GM19328 (cell line): ENCODE measurements around the gene TXNDC16.
"Not testable (repeated sequence)": the region's sequence is repeated elsewhere in the genome, so short reads cannot be mapped to it uniquely, and the experiment has no call there.

Experiments
- ATAC-seq: cut with Tn5 transposase; IDR thresholded peaks from one replicate; pipeline ENCODE4 v1.9.1; 2021; ENCODE audit warnings: mild to moderate bottlenecking, moderate library complexity; ENCODE audit not compliant: unreplicated experiment

TXNDC16 gene, protein sequence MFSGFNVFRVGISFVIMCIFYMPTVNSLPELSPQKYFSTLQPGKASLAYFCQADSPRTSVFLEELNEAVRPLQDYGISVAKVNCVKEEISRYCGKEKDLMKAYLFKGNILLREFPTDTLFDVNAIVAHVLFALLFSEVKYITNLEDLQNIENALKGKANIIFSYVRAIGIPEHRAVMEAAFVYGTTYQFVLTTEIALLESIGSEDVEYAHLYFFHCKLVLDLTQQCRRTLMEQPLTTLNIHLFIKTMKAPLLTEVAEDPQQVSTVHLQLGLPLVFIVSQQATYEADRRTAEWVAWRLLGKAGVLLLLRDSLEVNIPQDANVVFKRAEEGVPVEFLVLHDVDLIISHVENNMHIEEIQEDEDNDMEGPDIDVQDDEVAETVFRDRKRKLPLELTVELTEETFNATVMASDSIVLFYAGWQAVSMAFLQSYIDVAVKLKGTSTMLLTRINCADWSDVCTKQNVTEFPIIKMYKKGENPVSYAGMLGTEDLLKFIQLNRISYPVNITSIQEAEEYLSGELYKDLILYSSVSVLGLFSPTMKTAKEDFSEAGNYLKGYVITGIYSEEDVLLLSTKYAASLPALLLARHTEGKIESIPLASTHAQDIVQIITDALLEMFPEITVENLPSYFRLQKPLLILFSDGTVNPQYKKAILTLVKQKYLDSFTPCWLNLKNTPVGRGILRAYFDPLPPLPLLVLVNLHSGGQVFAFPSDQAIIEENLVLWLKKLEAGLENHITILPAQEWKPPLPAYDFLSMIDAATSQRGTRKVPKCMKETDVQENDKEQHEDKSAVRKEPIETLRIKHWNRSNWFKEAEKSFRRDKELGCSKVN

DNA sequence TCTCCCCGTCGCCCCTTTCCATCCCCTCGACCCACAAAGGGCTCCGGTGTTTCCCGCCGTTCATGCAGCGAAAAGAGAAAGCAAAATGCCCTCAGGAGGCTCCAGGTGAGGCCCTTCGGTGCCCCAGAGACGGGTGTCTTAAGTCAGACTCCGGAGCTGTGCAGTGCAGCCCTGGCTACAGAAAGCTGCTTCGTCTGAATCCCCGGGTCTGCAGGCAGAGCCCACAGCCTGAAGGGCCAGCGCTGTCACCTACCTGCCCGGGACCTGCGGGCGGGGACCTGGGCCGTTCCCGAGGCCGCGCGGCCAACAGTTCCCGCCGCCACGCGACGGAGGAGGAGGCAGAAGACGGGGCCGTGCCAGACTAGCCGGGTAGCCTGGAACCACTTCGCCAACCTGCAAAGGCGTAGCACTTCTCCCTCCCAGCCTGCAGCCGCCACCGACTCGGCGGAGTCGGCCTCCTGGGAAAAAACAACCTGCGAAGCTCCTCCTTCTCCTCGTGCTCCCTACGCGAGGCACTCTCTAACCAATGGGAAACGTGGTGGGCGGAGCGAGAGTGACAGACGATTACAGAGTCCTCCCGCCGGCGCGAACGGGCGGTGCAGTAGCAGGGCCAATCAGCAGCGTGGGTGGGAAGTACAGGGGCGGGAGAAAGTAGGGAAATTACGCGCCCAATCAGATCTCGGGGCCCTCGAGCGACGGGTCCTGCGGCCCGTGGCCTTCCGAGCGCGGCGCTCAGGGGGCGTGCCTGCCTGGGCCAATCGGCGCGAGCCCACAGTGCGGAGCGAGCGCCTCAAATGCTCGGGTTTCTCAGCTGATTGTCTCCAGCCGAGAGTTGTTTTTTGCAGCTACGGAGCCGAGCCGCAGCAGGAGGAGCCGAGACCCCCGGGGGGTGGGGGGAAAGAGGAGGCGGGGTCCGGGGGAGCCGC, at the start of gene TXNDC16, which contains the start of gene GPR137C:
Gene TXNDC16 (minus strand): TSS at position 443 of the 926 bp plus-strand sequence. CDS start 8,948 bp downstream, outside the sequence.
Gene GPR137C (plus strand): TSS at position 774 of the 926 bp plus-strand sequence. CDS start 312 bp downstream, outside the sequence.
- ATAC-seq: peak; percentile 95

DNA sequence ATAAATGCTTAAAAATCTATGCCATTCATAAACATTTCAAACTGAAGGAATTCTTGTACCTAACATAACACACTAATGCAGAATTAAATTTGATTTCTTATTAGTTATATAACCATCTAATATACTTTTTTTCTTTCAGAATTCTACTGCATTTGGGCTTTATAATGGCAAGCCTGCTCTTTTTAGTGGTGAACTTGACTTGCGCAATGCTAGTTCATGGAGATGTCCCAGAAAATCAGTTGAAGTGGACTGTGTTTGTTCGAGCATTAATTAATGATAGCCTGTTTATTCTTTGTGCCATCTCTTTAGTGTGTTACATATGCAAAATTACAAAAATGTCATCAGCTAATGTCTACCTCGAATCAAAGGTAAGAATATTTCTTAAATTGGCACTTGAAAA, 47.7 kb upstream of the TXNDC16 start:
- no peak for ATAC-seq

DNA sequence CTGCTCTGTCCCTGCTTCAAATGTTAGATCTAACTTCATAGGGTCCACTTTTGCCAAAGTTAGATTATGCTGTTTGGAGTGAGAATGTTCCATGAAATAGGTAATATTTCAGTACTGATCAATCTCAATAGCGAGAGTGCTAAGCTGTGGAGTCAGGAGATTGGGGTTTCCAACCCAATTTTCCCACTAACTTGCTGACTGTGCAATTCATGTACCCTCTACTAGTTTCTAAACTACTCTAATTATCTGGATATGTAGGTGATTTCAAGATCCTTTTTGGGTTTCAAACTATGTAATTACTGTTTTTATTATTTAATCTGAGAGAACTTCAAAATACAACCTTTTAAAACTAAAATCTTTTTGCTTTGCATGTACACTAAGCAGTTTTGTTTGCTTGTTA, 46.3 kb upstream of the TXNDC16 start:
- no peak for ATAC-seq

DNA sequence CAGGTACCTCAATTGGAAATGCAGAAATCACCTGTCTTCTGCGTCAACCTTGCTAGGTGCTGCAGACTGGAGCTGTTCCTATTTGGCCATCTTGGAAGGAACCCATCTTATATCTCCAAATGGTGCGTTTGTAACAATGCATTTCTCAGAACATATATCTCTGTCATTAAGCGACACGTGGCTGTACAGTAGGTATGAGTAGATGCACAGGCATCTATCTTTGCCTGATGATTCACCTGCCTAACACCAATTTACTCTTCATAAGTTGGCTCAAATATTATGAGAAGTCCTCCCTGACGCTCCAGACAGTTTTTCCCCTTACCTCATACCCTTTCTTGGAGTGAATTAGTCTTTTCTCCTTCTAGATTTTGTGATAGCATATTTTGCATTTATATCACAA, 44.6 kb upstream of the TXNDC16 start:
- no peak for ATAC-seq

DNA sequence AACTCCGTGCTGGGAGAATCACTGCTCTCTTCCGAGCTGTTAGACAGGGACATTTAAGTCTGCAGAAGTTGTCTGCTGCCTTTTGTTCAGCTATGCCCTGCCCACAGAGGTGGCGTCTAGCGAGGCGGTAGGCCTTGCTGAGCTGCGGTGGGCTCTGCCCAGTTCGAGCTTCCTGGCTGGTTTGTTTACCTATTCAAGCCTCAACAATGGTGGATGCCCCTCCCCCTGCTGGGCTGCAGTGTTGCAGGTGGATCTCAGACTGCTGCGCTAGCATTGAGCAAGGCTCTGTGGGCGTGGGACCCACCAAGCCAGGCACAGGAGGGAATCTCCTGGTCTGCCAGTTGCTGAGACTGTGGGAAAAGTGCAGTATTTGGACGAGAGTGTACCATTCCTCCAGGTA, 44.0 kb upstream of the TXNDC16 start:
- no peak for ATAC-seq

DNA sequence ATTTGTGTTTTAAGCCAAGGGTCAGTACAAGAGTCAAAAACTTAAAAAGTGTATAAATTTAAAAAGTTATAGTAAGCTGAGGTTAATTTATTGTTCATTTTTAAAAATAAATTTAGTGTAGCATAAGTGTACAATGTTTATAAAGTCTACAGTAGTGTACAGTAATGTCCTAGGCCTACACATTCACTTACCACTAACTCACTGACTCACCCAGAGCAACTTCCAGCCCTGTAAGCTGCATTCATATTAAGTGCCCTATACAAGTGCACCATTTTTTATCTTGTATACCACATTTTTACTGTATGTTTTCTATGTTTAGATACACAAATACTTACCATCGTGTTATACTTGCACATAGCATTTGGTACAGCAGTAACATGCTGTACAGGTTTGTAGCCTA, 38.0 kb upstream of the TXNDC16 start:
- no peak for ATAC-seq

DNA sequence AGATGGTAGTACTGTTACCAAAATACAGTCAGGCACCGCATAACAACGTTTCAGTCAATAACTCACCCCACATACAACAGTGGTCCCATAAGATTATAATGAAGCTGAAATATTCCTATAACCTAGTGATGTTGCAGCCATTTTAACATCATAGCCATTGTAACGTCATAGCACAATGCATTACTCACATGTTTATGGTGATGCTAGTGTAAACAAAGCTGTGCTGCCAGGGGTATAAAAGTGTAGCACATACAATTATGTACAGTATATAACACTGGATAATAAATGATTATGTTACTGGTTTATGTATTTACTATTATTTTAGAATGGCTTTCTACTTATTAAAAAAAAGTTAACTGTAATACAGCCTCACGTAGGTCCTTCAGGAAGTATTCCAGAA, 37.3 kb upstream of the TXNDC16 start:
- no peak for ATAC-seq

DNA sequence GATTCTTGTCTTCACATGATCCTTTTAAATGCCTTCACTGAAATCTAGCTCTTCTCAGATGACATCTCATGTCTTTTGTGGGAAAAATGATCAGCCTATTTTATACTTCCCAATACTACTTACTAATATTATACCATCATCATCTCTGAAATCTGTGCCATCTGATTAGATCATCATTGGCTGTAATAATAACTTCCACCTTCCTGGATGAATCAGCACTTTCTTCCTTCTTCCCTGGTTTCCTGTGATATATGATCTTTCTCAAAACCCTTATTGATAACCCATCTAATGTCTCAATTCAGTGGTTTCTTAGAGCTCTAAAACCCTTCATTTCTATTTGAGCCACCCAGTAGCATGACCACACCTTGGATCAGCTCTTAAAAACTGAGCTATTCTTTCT, 31.2 kb upstream of the TXNDC16 start:
- no peak for ATAC-seq

DNA sequence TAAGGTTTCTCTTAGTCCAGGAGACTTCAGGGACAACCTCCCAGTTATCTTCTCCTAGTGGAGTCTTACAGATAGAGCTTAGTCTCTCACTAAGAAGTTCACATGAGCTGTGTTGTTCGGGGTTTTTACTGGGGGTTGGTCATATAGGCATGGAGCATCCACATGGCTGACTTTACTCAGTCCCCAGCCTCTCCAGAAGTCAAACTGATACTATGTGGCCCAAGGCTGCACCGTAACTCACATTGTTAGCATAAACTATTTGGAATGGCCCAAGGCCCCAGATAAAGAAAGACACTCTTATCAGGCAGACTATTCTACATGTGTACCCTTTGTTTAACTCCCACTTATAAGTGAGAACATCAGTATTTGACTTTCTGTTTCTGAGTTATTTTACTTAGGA, 23.6 kb upstream of the TXNDC16 start:
- ATAC-seq: no peak

DNA sequence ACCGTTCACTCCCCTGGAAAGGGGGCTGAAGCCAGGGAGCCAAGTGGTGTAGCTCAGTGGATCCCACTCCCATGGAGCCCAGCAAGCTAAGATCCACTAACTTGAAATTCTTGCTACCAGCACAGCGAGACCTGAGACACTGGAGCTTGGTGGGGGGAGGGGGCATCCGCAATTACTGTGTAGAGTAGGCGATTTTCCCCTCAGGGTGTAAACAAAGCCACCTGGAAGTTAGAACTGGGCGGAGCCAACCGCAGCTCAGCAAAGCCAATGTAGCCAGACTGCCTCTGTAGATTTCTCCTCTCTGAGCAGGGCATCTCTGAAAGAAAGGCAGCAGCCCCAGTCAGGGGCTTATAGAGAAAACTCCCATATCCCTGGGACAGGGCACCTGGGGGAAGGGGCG, 16.1 kb upstream of the TXNDC16 start:
- not testable (repeated sequence) for ATAC-seq

DNA sequence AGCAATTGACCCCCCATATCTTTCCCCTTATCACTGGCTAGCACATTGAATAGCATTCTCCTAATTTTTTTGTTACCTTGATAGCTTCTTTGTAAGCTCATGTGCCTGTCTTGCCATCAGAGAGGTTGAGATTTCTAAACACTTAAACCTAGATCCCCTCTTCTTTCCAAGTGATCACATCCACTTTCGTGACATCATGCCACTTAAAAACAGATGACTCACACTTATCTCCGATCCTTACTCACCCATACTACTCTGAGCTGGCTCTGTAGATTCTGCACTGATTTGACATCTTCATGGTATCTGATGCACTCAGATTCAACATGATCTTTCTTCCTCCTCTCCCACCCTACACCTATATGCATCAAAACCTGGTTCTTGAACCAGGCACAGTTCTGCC, 10.8 kb upstream of the TXNDC16 start:
- no peak for ATAC-seq

DNA sequence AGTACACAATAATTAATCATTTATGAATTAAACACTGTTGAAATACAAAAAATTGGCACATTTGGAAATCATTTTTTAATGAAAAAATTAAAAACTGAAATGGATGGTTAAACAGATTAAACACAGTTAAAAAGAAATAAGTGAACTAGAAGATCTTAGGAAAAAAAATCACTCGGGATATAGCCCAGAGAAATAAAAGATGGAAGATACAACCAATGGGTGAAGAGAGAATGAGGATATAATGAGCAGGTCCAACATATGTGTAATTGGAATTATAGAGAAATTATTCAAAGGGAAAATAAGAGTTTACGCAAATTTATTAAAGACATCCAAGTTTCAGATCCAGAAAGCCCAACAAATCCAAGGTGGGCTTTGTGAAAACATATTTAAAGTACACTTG, 6.4 kb upstream of the TXNDC16 start:
- ATAC-seq: no peak

DNA sequence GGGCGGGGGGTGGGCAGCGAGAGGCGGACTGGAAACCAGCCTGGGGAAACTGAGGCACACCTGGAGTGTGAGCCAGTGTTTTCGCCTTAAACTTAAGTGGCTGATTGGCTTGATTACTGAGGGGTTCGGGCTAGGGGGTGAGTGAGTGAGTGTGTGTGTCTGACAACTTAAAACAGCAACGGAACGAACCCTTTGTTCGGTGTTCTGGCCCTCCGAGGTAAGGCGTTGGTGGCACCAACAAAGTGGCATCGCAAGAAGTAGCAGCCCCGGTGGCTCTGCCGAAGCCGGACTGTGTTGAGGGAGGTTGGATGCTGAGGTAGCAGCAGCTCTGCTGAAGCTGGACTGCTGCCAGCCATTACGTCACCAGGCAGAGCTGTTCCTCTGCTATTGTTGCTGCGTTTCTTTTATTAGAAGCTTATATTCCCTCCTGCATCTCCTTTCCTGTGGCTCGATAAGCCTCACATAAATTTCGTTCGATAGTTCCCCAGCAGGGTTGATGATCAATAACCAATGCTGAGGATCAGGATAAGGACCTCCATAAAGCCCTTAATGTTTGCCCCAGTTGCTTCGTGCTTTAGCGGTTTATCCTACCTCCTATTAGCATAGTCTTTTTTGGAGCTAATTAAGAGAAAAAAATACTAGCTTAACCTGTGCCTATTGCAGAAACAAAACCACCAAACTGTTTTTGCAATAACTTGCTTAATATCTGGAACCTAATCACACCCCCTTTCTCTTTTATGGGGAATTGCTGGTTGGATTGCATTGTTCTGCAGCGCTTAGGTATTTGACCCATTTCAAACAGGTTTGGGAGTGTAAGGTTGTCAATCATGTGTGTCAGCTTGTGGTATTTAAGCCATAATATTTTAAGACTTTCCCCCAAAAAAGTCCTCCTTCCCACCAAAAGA, 1.6 kb upstream of the TXNDC16 start:
- no peak for ATAC-seq

DNA sequence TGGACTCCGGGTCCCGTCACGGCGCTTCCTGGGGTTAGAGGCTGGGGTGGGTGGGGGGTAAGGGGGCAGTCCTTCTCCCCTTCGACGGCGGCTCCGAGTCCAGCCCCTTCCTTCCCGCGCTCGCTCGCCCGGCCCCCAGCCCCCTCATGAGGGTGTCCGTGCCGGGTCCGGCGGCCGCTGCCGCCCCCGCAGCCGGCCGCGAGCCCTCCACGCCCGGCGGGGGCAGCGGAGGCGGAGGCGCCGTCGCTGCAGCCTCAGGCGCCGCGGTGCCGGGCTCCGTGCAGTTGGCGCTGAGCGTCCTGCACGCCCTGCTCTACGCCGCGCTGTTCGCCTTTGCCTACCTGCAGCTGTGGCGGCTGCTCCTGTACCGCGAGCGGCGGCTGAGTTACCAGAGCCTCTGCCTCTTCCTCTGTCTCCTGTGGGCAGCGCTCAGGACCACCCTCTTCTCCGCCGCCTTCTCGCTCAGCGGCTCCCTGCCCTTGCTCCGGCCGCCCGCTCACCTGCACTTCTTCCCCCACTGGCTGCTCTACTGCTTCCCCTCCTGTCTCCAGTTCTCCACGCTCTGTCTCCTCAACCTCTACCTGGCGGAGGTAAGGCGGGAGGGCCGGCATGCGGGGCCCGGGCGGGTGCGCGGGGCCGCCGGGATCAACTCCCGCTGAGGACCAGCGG, 831 bp upstream of the TXNDC16 start:
- ATAC-seq: peak; percentile 8

DNA sequence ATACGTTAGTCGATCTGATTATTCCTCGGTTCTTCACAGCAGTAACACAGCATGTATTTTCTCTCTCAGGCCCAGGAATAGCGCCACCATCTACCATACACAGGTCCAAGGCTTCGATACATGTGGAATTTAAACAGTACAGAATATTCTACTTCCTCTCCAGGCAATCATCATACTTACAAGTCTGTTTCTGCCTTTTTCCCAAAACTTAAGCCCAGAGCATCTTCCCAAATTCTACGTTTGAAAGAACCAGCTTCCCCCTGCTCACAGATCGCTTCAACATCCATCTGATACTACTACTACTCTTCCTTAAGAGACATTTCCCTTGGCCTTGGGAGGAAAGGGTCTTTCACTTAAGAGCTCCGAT, 626 bp downstream of the TXNDC16 start:
- no peak for ATAC-seq

DNA sequence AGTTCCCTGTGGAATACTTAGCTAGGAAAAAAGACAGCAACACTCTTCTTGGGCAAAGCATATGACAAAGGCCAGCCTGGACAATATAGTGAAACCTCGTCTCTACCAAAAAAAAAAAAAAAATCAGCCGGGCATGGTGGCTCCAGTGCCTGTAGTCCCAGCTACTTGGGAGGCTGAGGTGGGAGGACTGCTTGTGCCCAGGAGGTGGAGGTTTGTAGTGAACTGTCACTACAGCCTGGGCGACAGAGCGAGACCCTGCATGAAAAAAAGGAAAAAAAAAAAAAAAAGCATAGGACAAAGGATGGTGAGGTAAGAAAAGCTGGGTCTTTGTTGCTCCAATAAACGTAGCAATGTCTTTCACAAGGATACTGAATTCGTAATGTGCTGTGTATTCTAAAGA, 1.1 kb downstream of the TXNDC16 start:
- no peak for ATAC-seq

DNA sequence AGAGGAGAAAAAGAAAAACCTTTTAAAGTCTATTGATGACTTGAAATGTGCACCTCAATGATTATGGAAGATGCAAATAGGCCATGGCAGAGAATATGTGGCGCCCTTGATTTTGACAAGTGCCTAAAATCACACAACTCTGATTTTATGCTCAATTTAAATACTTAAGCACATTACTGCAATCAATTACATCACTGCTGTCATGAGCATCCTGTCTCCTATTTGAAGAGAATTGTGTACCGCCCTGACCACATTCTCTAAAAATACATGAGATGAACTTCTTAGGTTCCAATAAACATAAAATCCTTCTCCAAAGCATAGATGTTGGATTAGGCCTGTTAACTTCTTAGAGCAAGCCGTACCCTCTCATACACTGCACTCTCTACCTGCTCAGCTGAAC, 1.6 kb downstream of the TXNDC16 start:
- no peak for ATAC-seq

DNA sequence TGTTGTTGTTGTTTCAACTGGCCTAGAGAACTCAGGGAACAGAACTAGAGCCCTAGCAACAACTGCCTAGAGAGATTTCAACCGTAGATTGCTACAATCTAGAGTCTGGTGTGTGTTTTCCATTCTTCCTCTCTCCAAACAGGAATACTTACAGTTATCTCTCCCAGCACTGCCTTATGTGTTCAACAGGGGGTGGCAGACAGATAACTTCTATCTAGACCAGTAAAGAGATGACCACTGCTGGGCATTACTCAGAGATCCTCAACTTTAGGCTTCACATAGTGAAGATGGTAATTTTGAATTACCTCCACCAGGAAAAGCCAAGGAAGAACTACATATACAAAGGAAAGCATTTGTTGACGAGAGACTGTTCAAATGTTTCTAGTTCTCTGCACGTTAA, 4.8 kb downstream of the TXNDC16 start:
- no peak for ATAC-seq

DNA sequence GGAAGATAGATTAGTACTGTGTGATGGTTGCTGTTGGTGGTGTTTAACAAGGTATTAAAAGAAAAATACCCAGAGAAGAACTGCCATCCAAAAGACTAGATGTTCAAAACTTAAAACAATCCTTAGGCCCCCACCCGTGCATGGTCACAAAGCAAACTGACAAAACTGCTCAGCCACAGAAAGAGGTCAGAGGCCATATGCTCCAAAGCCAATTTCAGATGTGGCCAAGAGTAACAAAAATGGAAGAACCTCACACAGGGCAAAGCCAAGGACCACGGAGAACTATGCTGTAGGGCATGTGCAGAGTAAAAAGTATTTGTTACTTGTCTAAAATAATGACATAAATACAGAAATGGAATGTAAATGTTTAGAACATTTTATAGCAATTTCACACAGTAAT, 5.3 kb downstream of the TXNDC16 start:
- ATAC-seq: no peak

DNA sequence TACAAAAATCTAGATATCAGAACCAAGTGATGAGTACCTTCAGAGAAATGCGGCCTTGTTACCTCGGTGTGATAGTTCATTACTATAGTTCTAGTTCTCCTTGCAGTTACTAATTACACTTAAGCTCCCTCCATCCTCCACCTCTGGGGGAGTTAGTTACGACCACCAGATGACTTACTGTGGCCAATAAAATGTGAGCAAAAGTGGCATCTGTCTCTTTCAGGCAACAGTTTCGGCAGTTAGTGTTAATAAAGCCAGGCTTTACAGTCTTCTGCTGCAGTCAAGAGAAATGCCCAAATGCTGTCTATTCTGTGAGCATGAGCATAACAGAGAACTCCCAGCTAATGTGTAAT, 6.0 kb downstream of the TXNDC16 start:
- ATAC-seq: no peak
